CD14-positive monocyte (primary cell): ENCODE measurements around the gene S100A6. TPM values are rescaled to one million over a fixed set of nuclear protein-coding genes. Genes with fewer than 3 reads are reported as not detected.
"Not testable (repeated sequence)": the region's sequence is repeated elsewhere in the genome, so short reads cannot be mapped to it uniquely, and the experiment has no call there.

Experiments used
- DNase-seq, 3 donors: peaks; one replicate each; pipeline ENCODE4 v3.0.0-alpha.2; 2011 to 2022
- H2AFZ ChIP-seq: 2 replicates; pipeline ENCODE4 v1.6.0; 2012; ENCODE audit warnings: mild to moderate bottlenecking, low read depth, low read length, inconsistent platforms; ENCODE audit not compliant: insufficient read depth, poor library complexity, severe bottlenecking
- H3K27ac ChIP-seq, 2 donors: 1 replicate in 1 of 2; 2 replicates in 1 of 2; pipeline ENCODE4 v1.5.1; 2012 to 2013; ENCODE audit warnings: low read length in 2 of 2, control low read depth in 1 of 2, inconsistent platforms in 1 of 2, low read depth in 1 of 2, mild to moderate bottlenecking in 1 of 2
- H3K27me3 ChIP-seq, 2 donors: one replicate each; pipeline versions ENCODE4 v1.6.0 to v1.6.1; 2011 to 2013; ENCODE audit warnings: low read length in 2 of 2; ENCODE audit not compliant: control insufficient read depth in 2 of 2, insufficient read depth in 2 of 2
- H3K36me3 ChIP-seq, 2 donors: replicated peaks in 1 of 2; 1 replicate in 1 of 2; 2 replicates in 1 of 2; pipeline versions ENCODE4 v1.5.1 to v1.6.1; 2012 to 2013; ENCODE audit warnings: low read length in 2 of 2, control low read depth in 1 of 2, inconsistent platforms in 1 of 2, mild to moderate bottlenecking in 1 of 2; ENCODE audit not compliant: insufficient read depth in 2 of 2, control insufficient read depth in 1 of 2
- H3K4me1 ChIP-seq, 2 donors: 1 replicate in 1 of 2; 2 replicates in 1 of 2; pipeline versions ENCODE4 v1.5.1 to v1.6.1; 2012 to 2013; ENCODE audit warnings: low read length in 2 of 2, control low read depth in 1 of 2, inconsistent platforms in 1 of 2, mild to moderate bottlenecking in 1 of 2, moderate library complexity in 1 of 2; ENCODE audit not compliant: insufficient read depth in 2 of 2, control insufficient read depth in 1 of 2
- H3K4me2 ChIP-seq: replicated peaks from 2 replicates; pipeline ENCODE3; 2012; ENCODE audit warnings: low read length, moderate library complexity, mild to moderate bottlenecking; ENCODE audit not compliant: poor library complexity, severe bottlenecking; ENCODE audit errors: extremely low read depth
- H3K4me3 ChIP-seq, 3 experiments: fragments of 200-600 bp in 1 of 3; sonication (generic) in 1 of 3; replicated peaks in 1 of 3; 1 replicate in 2 of 3; 2 replicates in 1 of 3; pipeline ENCODE4 v1.5.1; 2011 to 2013; ENCODE audit warnings: low read length in 3 of 3, mild to moderate bottlenecking in 3 of 3, control low read depth in 2 of 3, low read depth in 2 of 3, inconsistent platforms in 1 of 3, moderate library complexity in 1 of 3
- H3K79me2 ChIP-seq: 2 replicates; pipeline ENCODE4 v1.6.0; 2012; ENCODE audit warnings: mild to moderate bottlenecking, control low read depth, inconsistent platforms, low read length, moderate library complexity; ENCODE audit not compliant: insufficient read depth
- H3K9ac ChIP-seq: 2 replicates; pipeline ENCODE4 v1.6.0; 2017; ENCODE audit warnings: low read length, mild to moderate bottlenecking; ENCODE audit not compliant: insufficient read depth, poor library complexity, severe bottlenecking
- H3K9me3 ChIP-seq, 2 donors: replicated peaks in 1 of 2; 1 replicate in 1 of 2; 2 replicates in 1 of 2; pipeline versions ENCODE4 v1.5.1 to v1.6.1; 2012 to 2013; ENCODE audit warnings: low read length in 2 of 2, control low read depth in 1 of 2; ENCODE audit not compliant: control insufficient read depth in 1 of 2, insufficient read depth in 1 of 2
- H4K20me1 ChIP-seq: 2 replicates; pipeline ENCODE4 v1.6.0; 2012; ENCODE audit warnings: mild to moderate bottlenecking, low read length, control low read depth, moderate library complexity; ENCODE audit not compliant: insufficient read depth
- H3K27ac Mint-ChIP-seq, 7 donors: one replicate each; pipeline ENCODE4 v1.8.0; 2020; ENCODE audit warnings: mild to moderate bottlenecking in 7 of 7, mixed read lengths in 7 of 7, moderate library complexity in 6 of 7, inconsistent platforms in 2 of 7
- H3K27me3 Mint-ChIP-seq, 3 donors: one replicate each; pipeline ENCODE4 v1.8.0; 2021 to 2022; ENCODE audit warnings: low read depth in 3 of 3, mild to moderate bottlenecking in 3 of 3, mixed read lengths in 3 of 3, moderate library complexity in 3 of 3, inconsistent platforms in 1 of 3
- H3K36me3 Mint-ChIP-seq, 2 donors: one replicate each; pipeline ENCODE4 v1.8.0; 2020; ENCODE audit warnings: mixed read lengths in 2 of 2, inconsistent platforms in 1 of 2, mild to moderate bottlenecking in 1 of 2
- H3K4me1 Mint-ChIP-seq: one replicate; pipeline ENCODE4 v1.8.0; 2020; ENCODE audit warnings: mild to moderate bottlenecking, mixed read lengths
- H3K4me3 Mint-ChIP-seq, 2 donors: one replicate each; pipeline ENCODE4 v1.8.0; 2020; ENCODE audit warnings: mild to moderate bottlenecking in 2 of 2, mixed read lengths in 2 of 2, moderate library complexity in 1 of 2
- H3K9me3 Mint-ChIP-seq, 7 donors: one replicate each; pipeline ENCODE4 v1.8.0; 2020 to 2022; ENCODE audit warnings: mixed read lengths in 7 of 7, mild to moderate bottlenecking in 6 of 7, moderate library complexity in 6 of 7, inconsistent platforms in 2 of 7
- WGBS: methylation state at CpG from one replicate; pipeline ENCODE4 v1.1.5; 2013; ENCODE audit warnings: missing lambda C conversion rate; ENCODE audit not compliant: insufficient coverage; 5-methylcytosine and 5-hydroxymethylcytosine counted together
- intact Hi-C, 2 donors: fragments of 100-400 bp; cut with micrococcal nuclease; formaldehyde crosslinking; loops; one replicate each; pipeline versions ENCODE4 v1.15.0 to v1.15.1; 2023
- polyA plus RNA-seq, 3 donors: library from polyadenylated mRNA; depleted of rRNA in 1 of 3; unstranded in 2 of 3; stranded (reverse) in 1 of 3; fragments of 300-500 nt in 2 of 3; fragments of >200 nt in 1 of 3; fragmentation: Illumina TruSeq in 2 of 3; gene quantifications; 1 replicate in 2 of 3; 2 replicates in 1 of 3; pipeline ENCODE4 v1.2.3, GENCODE V29; 2012 to 2021
- TF ChIP-seq, protein P1 (sequence below): fragments of 200-600 bp; IDR thresholded peaks from one replicate; pipeline ENCODE4 v1.8.0; 2022; ENCODE audit warnings: antibody characterized with exemption, mild to moderate bottlenecking

Gene S100A6
- polyA plus RNA-seq, 3 donors, result 1,242 to 5,004 (median 4,414) TPM

DNA sequence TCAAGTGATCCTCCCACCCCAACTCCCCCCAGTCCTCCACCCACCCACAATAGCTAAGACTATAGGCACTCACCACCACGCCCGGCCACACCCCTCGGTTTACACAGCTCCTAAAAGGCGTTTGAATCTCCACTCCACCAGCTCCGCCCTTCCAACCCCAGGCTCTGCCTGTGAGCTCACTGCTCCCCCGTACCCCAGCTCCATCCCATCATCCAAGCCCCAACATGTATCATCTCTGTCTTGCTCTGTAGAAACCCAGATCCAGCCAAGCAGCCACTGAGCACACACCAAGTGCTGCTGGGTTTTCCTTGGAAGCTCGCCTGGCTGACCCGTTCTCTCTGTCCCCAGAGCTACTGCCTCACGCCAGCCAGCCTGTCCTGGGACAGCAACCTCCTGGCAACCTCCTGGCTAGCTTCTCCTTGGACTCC lies 41.8 kb upstream of the S100A6 start:
- Histone ChIP-seq H3K27me3 (no peaks in the 10 kb centered on the region), H3K9ac (no peak overlapping the region), H3K27ac (no peak overlapping the region), H2AFZ (no peak overlapping the region), H3K4me1 (peaks cover 20 to 24% of the 10 kb centered on the region in 2 donors), H3K36me3 (no peaks in the 10 kb centered on the region), H3K4me2 (no peak overlapping the region), H3K79me2 (no peaks in the 10 kb centered on the region), H3K4me3 (no peak overlapping the region), H3K9me3 (no peaks in the 10 kb centered on the region), H4K20me1 (no peaks in the 10 kb centered on the region)
- H3K27ac Mint-ChIP-seq, result peak overlapping the region in 1 of 7 donors; percentile 63
- H3K4me3 Mint-ChIP-seq, result peak overlapping the region in 1 of 2 donors; percentile 22
- peaks cover 0 to 3% (median 0%) of the 10 kb centered on the region in 7 donors for H3K9me3 Mint-ChIP-seq
- WGBS, result 73% methylated on average over 9 of the region's 9 CpGs
- TF ChIP-seq, protein P1, sequence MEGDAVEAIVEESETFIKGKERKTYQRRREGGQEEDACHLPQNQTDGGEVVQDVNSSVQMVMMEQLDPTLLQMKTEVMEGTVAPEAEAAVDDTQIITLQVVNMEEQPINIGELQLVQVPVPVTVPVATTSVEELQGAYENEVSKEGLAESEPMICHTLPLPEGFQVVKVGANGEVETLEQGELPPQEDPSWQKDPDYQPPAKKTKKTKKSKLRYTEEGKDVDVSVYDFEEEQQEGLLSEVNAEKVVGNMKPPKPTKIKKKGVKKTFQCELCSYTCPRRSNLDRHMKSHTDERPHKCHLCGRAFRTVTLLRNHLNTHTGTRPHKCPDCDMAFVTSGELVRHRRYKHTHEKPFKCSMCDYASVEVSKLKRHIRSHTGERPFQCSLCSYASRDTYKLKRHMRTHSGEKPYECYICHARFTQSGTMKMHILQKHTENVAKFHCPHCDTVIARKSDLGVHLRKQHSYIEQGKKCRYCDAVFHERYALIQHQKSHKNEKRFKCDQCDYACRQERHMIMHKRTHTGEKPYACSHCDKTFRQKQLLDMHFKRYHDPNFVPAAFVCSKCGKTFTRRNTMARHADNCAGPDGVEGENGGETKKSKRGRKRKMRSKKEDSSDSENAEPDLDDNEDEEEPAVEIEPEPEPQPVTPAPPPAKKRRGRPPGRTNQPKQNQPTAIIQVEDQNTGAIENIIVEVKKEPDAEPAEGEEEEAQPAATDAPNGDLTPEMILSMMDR, result no peak
- intact Hi-C loops, result loop anchor here (10.0 kb wide), 2 partner anchors 47 to 213 kb away; partner anchors contain the start of genes S100A1 (in 1 of the 2) and S100A13 (in 1 of the 2)
- peaks cover 25% of the 10 kb centered on the region for H3K4me1 Mint-ChIP-seq
- H3K36me3 Mint-ChIP-seq, result no peaks in the 10 kb centered on the region
- DNase-seq, result no peak
- peaks cover 1 to 7% (median 2%) of the 10 kb centered on the region in 3 donors for H3K27me3 Mint-ChIP-seq

DNA sequence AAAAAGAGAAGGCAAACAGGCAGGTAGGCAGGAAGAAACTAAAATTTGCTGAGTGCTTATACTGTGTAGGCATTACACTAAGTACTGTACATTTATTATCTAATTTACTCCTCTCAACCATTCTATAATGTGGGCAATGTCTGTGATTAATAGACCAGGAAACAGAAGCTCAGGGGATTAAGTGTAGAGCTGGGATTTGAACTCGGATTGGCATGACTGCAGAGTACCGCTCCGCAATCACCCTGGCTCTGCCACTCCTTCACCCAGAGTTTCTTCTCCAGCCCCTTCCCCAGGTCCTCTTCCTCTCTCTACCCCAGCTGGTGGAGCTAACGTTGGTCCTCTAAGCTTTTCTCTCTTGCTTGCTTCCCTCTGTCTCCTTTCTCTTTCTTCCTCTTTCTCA lies 41.3 kb upstream of the S100A6 start:
- Histone ChIP-seq H3K4me1 (peaks cover 25 to 29% of the 10 kb centered on the region in 2 donors), H3K9ac (no peak overlapping the region), H3K27ac (no peak overlapping the region), H3K4me2 (no peak overlapping the region), H3K9me3 (no peaks in the 10 kb centered on the region), H3K79me2 (no peaks in the 10 kb centered on the region), H3K27me3 (no peaks in the 10 kb centered on the region), H3K4me3 (no peak overlapping the region), H2AFZ (no peak overlapping the region), H3K36me3 (no peaks in the 10 kb centered on the region), H4K20me1 (no peaks in the 10 kb centered on the region)
- 0% methylated on average over 1 of the region's 4 CpGs for WGBS
- Mint-ChIP-seq H3K4me3 (peak overlapping the region in 1 of 2 donors; percentile 40), H3K27ac (peak overlapping the region in 3 of 7 donors; percentile 12 to 49 (median 21)), H3K36me3 (no peaks in the 10 kb centered on the region), H3K27me3 (peaks cover 1 to 7% (median 2%) of the 10 kb centered on the region in 3 donors), H3K4me1 (peaks cover 30% of the 10 kb centered on the region), H3K9me3 (peaks cover 0 to 3% (median 0%) of the 10 kb centered on the region in 7 donors)
- peak in 1 of 3 donors; percentile 24 for DNase-seq
- intact Hi-C loops, result loop anchor here (10.0 kb wide), 2 partner anchors 48 to 212 kb away; partner anchors contain the start of genes S100A1 (in 1 of the 2) and S100A13 (in 1 of the 2)
- TF ChIP-seq, protein P1, result no peak

DNA sequence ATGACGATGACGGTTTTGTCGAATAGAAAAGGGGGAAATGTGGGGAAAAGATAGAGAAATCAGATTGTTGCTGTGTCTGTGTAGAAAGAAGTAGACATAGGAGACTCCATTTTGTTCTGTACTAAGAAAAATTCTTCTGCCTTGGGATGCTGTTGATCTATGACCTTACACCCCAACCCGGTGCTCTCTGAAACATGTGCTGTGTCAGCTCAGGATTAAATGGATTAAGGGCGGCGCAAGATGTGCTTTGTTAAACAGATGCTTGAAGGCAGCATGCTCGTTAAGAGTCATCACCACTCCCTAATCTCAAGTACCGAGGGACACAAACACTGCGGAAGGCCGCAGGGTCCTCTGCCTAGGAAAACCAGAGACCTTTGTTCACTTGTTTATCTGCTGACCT lies 39.7 kb upstream of the S100A6 start:
- intact Hi-C loops, result loop anchor here (10.0 kb wide), 2 partner anchors 49 to 211 kb away; partner anchors contain the start of genes S100A1 (in 1 of the 2) and S100A13 (in 1 of the 2)
- not testable (repeated sequence) for H3K36me3 Mint-ChIP-seq, H2AFZ ChIP-seq, H3K36me3 ChIP-seq, H3K4me3 ChIP-seq, H3K9me3 Mint-ChIP-seq, H3K27me3 ChIP-seq, H3K9me3 ChIP-seq, H3K9ac ChIP-seq, H3K4me2 ChIP-seq, H3K27ac Mint-ChIP-seq, H3K4me3 Mint-ChIP-seq, H3K27ac ChIP-seq, H3K79me2 ChIP-seq, H4K20me1 ChIP-seq, DNase-seq
- Mint-ChIP-seq H3K27me3 (peaks cover 2 to 11% (median 3%) of the 10 kb centered on the region in 3 donors), H3K4me1 (peaks cover 37% of the 10 kb centered on the region)
- peaks cover 31 to 35% of the 10 kb centered on the region in 2 donors for H3K4me1 ChIP-seq
- WGBS, result no CpG with 5 or more reads among the region's 10 CpGs
